Gastroesophageal sphincter (tissue), 3 donors: Measurements from ENCODE around the gene RALA.

Source experiments
- CTCF ChIP-seq, 4 experiments: fragments of 200-600 bp in 2 of 4; fragments of 450-650 bp in 2 of 4; sonication (generic) in 1 of 4; IDR thresholded peaks; one replicate each; pipeline ENCODE4 v1.5.1; 2017 to 2019; ENCODE audit warnings: antibody characterized with exemption in 4 of 4, mild to moderate bottlenecking in 2 of 4, moderate library complexity in 2 of 4
- EP300 ChIP-seq: sonication (generic); formaldehyde crosslinking; IDR thresholded peaks from one replicate; pipeline ENCODE4 v1.6.1; 2017; ENCODE audit warnings: antibody characterized with exemption, mild to moderate bottlenecking
- POLR2A ChIP-seq, 2 donors: fragments of 450-650 bp; IDR thresholded peaks; one replicate each; pipeline ENCODE4 v1.6.1; 2017; ENCODE audit warnings: antibody characterized with exemption in 2 of 2, mild to moderate bottlenecking in 2 of 2, moderate library complexity in 1 of 2
- POLR2AphosphoS5 ChIP-seq: sonication (generic); formaldehyde crosslinking; IDR thresholded peaks from one replicate; pipeline ENCODE4 v1.6.1; 2017; ENCODE audit warnings: antibody characterized with exemption

- TF ChIP-seq CTCF (IDR thresholded peaks at IDR 0.05) (no peak), POLR2AphosphoS5 (no peak), POLR2A (IDR thresholded peaks at IDR 0.05) (no peak), EP300 (no peak)
Observed at GRCh38 chr7:39582536-39582935, 40.8 kb upstream of the RALA start.
